GM12892 (cell line): ENCODE data around the gene NKD1.

Source experiments
- POLR2A ChIP-seq: IDR thresholded peaks from 2 replicates; pipeline ENCODE4 v1.6.1; 2011; ENCODE audit warnings: low read depth, low read length, control low read depth
- POLR2AphosphoS5 ChIP-seq: IDR thresholded peaks from 2 replicates; pipeline ENCODE4 v1.6.1; 2011; ENCODE audit warnings: low read depth, low read length, control low read depth
- TAF1 ChIP-seq: IDR thresholded peaks from 2 replicates; pipeline ENCODE4 v1.6.1; 2011; ENCODE audit warnings: low read depth, mild to moderate bottlenecking, control low read depth, low read length, borderline replicate concordance

DNA sequence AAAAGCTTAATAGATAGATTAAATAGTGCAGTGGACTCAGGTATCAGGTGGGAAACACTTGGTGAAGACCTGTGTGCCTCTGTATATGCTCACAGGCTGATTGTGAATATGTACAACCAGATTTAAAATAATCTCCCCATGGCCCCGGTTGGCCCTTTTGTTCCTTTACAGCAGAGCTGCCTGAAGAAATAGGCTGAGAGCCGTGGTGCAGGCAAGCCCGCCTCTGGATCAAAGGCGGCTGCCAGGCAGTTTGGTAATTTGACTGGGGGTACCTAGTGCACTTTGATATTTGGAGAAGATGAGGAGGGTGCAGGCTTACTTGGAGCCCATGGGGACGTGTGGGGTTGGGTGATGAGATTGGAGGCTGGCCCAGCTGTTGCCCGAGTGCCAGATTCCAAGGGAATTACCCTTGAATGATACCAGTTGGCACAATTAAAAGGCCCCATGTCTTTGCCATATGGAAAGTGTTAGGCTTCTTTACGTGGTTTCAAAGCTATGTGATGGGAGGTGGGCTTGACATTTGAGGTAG, 5.0 kb downstream of the NKD1 start:
- TF ChIP-seq POLR2AphosphoS5, result no peak
- TF ChIP-seq POLR2A, result no peak
- TF ChIP-seq TAF1, result no peak
